Adrenal gland (tissue), 5 donors: ENCODE measurements around the gene DEK.

ENCODE experiments used
- POLR2A ChIP-seq, 2 donors: fragments of 450-650 bp; IDR thresholded peaks; one replicate each; pipeline ENCODE4 v1.6.1; 2017; ENCODE audit warnings: antibody characterized with exemption in 2 of 2, mild to moderate bottlenecking in 2 of 2, moderate library complexity in 1 of 2
- TF ChIP-seq, protein P1 (sequence below), 6 experiments: fragments of 450-650 bp in 4 of 6; fragments of 200-600 bp in 2 of 6; sonication (generic) in 1 of 6; IDR thresholded peaks; 1 replicate in 5 of 6; 2 replicates in 1 of 6; pipeline versions ENCODE4 v1.5.1 to v1.8.0; 2016 to 2021; ENCODE audit warnings: antibody characterized with exemption in 6 of 6, mild to moderate bottlenecking in 2 of 6, moderate library complexity in 1 of 6
- donor health status: DM: no; HTN: no; CAD: no.

- TF ChIP-seq, protein P1, sequence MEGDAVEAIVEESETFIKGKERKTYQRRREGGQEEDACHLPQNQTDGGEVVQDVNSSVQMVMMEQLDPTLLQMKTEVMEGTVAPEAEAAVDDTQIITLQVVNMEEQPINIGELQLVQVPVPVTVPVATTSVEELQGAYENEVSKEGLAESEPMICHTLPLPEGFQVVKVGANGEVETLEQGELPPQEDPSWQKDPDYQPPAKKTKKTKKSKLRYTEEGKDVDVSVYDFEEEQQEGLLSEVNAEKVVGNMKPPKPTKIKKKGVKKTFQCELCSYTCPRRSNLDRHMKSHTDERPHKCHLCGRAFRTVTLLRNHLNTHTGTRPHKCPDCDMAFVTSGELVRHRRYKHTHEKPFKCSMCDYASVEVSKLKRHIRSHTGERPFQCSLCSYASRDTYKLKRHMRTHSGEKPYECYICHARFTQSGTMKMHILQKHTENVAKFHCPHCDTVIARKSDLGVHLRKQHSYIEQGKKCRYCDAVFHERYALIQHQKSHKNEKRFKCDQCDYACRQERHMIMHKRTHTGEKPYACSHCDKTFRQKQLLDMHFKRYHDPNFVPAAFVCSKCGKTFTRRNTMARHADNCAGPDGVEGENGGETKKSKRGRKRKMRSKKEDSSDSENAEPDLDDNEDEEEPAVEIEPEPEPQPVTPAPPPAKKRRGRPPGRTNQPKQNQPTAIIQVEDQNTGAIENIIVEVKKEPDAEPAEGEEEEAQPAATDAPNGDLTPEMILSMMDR (IDR thresholded peaks at IDR 0.05) = no peak
- no peak for TF ChIP-seq POLR2A (IDR thresholded peaks at IDR 0.05)
Measured at GRCh38 chr6:18187701-18188100, 76.6 kb downstream of the DEK start.
